ENCODE measurements around the gene LMO7.

DNA sequence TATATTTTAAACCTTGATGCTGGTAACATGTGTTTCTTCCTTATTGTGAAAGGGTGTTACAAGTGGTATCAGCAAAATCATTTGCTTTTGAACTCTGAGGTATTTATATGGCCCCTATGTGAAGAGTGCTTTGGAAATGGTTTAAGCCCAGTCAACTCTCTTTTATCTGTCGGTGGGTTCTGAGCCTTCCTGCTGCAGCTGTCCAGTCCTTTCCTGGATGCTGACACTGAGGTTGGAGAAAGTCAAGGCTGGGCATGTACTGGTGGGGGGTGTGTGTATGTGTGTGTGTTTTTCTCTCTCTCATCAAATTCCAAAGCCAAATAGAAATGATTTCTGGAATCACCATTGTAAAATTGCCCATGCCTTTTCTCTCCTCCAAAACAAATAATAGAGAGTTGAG is 221.2 kb downstream of the LMO7 start:
- TF ChIP-seq, protein P1, sequence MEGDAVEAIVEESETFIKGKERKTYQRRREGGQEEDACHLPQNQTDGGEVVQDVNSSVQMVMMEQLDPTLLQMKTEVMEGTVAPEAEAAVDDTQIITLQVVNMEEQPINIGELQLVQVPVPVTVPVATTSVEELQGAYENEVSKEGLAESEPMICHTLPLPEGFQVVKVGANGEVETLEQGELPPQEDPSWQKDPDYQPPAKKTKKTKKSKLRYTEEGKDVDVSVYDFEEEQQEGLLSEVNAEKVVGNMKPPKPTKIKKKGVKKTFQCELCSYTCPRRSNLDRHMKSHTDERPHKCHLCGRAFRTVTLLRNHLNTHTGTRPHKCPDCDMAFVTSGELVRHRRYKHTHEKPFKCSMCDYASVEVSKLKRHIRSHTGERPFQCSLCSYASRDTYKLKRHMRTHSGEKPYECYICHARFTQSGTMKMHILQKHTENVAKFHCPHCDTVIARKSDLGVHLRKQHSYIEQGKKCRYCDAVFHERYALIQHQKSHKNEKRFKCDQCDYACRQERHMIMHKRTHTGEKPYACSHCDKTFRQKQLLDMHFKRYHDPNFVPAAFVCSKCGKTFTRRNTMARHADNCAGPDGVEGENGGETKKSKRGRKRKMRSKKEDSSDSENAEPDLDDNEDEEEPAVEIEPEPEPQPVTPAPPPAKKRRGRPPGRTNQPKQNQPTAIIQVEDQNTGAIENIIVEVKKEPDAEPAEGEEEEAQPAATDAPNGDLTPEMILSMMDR (IDR thresholded peaks at IDR 0.05): no peak
- TF ChIP-seq POLR2A (IDR thresholded peaks at IDR 0.05): no peak
- TF ChIP-seq POLR2AphosphoS5 (IDR thresholded peaks at IDR 0.05): no peak
- no peak for TF ChIP-seq EP300 (IDR thresholded peaks at IDR 0.05)
